Loucy (cell line): ENCODE results near the gene RAP1GDS1.

ENCODE experiments used
- CTCF ChIP-seq: fragments of 200-600 bp; sonication (generic); conservative IDR thresholded peaks from 2 replicates; pipeline ENCODE4 v1.5.1; 2014; ENCODE audit warnings: mild to moderate bottlenecking, antibody characterized with exemption, low read length
- EZH2phosphoT487 ChIP-seq: fragments of 200-600 bp; IDR thresholded peaks from 2 replicates; pipeline ENCODE4 v1.6.1; 2018; ENCODE audit warnings: antibody characterized with exemption, mild to moderate bottlenecking, moderate library complexity, borderline replicate concordance

- TF ChIP-seq CTCF, result no peak
- no peak for TF ChIP-seq EZH2phosphoT487
These were observed 24.0 kb upstream of the RAP1GDS1 start for GRCh38 chr4:98237204-98237603.
